ENCODE results near the gene NKAIN2. TPM values are rescaled to one million over a fixed set of nuclear protein-coding genes. Genes with fewer than 3 reads are reported as not detected.
"Not testable (repeated sequence)": the region's sequence is repeated elsewhere in the genome, so short reads cannot be mapped to it uniquely, and the experiment has no call there.

The NKAIN2 gene
- total RNA-seq, 1 experiment from 2014 or later: 2.5 TPM

- in situ Hi-C loops (cut with HindIII; ENCODE audit: low pct_unique_long_range_greater_than_20kb, low sequenced_read_pairs): no loop called here
- no peak for DNase-seq (ENCODE audit: low read depth)
These were observed 495.1 kb downstream of the NKAIN2 start for GRCh38 chr6:124298730-124299129.

- in situ Hi-C loops (cut with HindIII; ENCODE audit: low pct_unique_long_range_greater_than_20kb, low sequenced_read_pairs): not testable (repeated sequence)
These were observed 497.2 kb downstream of the NKAIN2 start for GRCh38 chr6:124300907-124301306.

GRCh38 chr6:124303971-124304370 lies 500.3 kb downstream of the NKAIN2 start:
- in situ Hi-C loops (cut with HindIII; ENCODE audit: low pct_unique_long_range_greater_than_20kb, low sequenced_read_pairs): no loop called here

More at GRCh38 chr6:124300907-124301306, 497.2 kb downstream of the NKAIN2 start:
- not testable (repeated sequence) for DNase-seq (ENCODE audit: low read depth)

GRCh38 chr6:124310139-124310538 lies 506.5 kb downstream of the NKAIN2 start:
- DNase-seq (ENCODE audit: low read depth): no peak
- in situ Hi-C loops (cut with HindIII; ENCODE audit: low pct_unique_long_range_greater_than_20kb, low sequenced_read_pairs): no loop called here

More at GRCh38 chr6:124303971-124304370, 500.3 kb downstream of the NKAIN2 start:
- DNase-seq (ENCODE audit: low read depth): no peak

DNA sequence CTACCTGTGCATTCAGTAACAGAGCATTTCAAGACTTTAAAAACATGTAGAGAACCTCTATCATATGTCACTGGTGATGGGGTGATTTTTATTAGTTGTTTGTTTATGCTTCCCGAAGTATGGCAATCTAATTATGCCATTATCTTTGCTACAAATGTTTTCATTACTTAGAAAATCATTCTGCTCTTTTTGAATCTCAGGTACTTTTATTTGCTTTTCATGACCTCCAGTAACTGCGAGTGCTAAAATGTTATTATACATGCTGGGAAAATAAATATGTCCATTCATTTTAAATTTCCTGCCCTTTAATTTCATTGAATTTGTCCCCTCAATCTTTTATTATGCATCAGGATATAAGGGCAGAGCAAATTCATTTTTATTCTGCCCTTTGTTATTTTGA lies 515.7 kb downstream of the NKAIN2 start:
- in situ Hi-C loops (cut with HindIII; ENCODE audit: low pct_unique_long_range_greater_than_20kb, low sequenced_read_pairs): no loop called here
- DNase-seq (ENCODE audit: low read depth): no peak

GRCh38 chr6:124324237-124324636 lies 520.6 kb downstream of the NKAIN2 start:
- in situ Hi-C loops (cut with HindIII; ENCODE audit: low pct_unique_long_range_greater_than_20kb, low sequenced_read_pairs): no loop called here
- DNase-seq (ENCODE audit: low read depth): no peak

GRCh38 chr6:124330197-124330596 lies 526.5 kb downstream of the NKAIN2 start:
- DNase-seq (ENCODE audit: low read depth): no peak
- in situ Hi-C loops (cut with HindIII; ENCODE audit: low pct_unique_long_range_greater_than_20kb, low sequenced_read_pairs): no loop called here

- no peak for DNase-seq (ENCODE audit: low read depth)
- in situ Hi-C loops (cut with HindIII; ENCODE audit: low pct_unique_long_range_greater_than_20kb, low sequenced_read_pairs): no loop called here
These were observed 530.7 kb downstream of the NKAIN2 start for GRCh38 chr6:124334359-124334758.

DNA sequence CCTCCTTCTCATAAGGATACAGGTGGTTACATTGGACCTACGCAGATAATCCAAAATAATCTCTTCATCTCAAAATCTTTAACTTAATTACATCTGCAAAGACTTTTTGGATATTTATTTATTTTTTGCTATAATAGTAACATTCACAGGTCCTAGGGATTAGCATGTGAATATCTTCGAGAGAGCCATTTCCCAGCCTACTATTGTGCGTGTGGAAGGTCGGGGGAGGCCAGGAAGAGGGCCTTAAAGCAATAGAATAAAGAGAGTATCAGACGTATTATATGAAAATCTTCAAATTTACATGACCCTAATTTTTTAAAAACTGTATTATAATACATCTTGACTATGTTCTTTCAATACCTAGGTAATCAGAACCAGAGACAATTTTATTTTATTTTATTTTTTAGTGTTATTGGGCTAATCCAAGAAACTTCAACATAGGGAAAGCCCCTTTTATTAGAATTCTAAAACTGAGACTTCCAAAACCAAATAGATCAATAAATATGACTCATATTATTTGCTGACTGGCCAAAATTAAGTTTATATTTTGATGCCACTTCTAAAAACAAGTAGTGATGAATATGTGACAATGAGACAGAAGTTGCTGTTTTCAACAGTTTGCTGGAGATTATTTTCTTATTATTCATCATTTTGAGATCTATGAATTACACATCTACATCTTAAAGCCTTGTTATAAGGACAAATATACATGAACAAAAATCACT lies 536.1 kb downstream of the NKAIN2 start:
- no peak for DNase-seq (ENCODE audit: low read depth)
- in situ Hi-C loops (cut with HindIII; ENCODE audit: low pct_unique_long_range_greater_than_20kb, low sequenced_read_pairs): no loop called here

GRCh38 chr6:124348339-124348738 lies 544.7 kb downstream of the NKAIN2 start:
- DNase-seq (ENCODE audit: low read depth); in situ Hi-C loops (cut with HindIII; ENCODE audit: low pct_unique_long_range_greater_than_20kb, low sequenced_read_pairs): not testable (repeated sequence)

- no peak for DNase-seq (ENCODE audit: low read depth)
- in situ Hi-C loops (cut with HindIII; ENCODE audit: low pct_unique_long_range_greater_than_20kb, low sequenced_read_pairs): no loop called here
These were observed 551.5 kb downstream of the NKAIN2 start for GRCh38 chr6:124355146-124355545.

GRCh38 chr6:124356276-124356810 lies 552.7 kb downstream of the NKAIN2 start:
- no peak for DNase-seq (ENCODE audit: low read depth)
- in situ Hi-C loops (cut with HindIII; ENCODE audit: low pct_unique_long_range_greater_than_20kb, low sequenced_read_pairs): no loop called here

DNA sequence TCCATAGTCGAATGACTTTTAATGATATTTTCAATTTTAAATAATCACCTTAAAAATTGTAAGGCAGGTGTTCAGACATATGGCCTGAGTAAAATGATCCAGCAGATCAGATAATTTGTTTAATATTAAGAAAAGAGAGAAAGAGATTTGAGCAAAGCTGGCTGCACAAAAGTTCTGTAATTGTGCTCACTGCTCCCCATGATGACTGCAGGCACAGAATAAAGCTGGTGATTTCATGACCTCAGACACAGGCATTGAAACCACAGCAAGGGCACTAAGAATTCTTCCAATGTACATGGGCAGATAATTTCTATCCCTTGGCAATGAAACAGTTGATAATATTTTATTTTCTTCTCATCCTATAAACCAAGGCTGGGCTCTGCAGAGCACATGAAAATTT lies 553.1 kb downstream of the NKAIN2 start:
- in situ Hi-C loops (cut with HindIII; ENCODE audit: low pct_unique_long_range_greater_than_20kb, low sequenced_read_pairs): no loop called here

DNA sequence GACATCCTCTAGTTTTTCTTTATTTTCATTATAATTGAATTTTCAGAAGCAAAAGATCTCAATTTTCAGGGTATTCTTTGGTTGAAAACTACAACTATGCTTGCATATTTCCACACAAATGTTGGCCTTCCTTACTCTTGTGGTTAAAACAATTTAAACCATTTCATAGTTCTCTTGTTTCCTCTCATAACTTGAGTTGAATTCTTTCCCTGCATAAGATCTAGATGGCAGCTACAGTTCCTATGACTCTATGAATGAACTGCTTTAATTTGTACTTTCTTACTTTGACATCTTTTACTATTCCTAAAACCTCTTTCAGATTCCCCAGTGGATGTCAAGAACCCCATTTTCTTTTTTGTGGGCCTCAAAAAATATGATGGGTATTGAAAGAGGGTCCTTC lies 564.5 kb downstream of the NKAIN2 start:
- no peak for DNase-seq (ENCODE audit: low read depth)
- in situ Hi-C loops (cut with HindIII; ENCODE audit: low pct_unique_long_range_greater_than_20kb, low sequenced_read_pairs): no loop called here

More for the DNA sequence above, 553.1 kb downstream of the NKAIN2 start:
- no peak for DNase-seq (ENCODE audit: low read depth)

DNA sequence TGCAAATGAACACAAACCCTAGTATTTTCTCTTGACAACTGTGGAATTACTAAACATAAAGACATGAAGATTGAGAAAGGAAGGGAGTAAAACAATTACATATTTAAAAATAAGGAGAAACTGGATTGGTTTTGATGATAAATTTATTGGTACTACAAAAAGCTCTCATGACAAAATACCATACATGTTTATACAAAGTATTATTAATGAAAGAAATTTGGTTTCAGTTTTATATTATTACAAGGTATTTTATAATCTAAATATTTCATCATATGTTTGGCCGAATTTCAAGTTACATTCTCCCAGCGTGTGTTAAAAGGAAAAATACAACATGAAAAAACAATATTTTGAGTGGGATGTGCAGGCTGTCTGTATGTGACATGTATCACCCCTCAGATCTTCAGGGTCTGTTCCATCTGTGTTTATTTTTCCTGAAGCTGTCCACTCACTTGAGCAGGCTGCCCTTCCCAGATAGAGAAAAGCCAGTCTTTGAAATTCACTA lies 568.4 kb downstream of the NKAIN2 start:
- DNase-seq (ENCODE audit: low read depth): no peak
- in situ Hi-C loops (cut with HindIII; ENCODE audit: low pct_unique_long_range_greater_than_20kb, low sequenced_read_pairs): no loop called here

- DNase-seq (ENCODE audit: low read depth): no peak
- in situ Hi-C loops (cut with HindIII; ENCODE audit: low pct_unique_long_range_greater_than_20kb, low sequenced_read_pairs): no loop called here
These were observed 569.7 kb downstream of the NKAIN2 start for GRCh38 chr6:124373386-124373785.

- in situ Hi-C loops (cut with HindIII; ENCODE audit: low pct_unique_long_range_greater_than_20kb, low sequenced_read_pairs): no loop called here
- no peak for DNase-seq (ENCODE audit: low read depth)
These were observed 585.5 kb downstream of the NKAIN2 start for GRCh38 chr6:124389127-124389526.

DNA sequence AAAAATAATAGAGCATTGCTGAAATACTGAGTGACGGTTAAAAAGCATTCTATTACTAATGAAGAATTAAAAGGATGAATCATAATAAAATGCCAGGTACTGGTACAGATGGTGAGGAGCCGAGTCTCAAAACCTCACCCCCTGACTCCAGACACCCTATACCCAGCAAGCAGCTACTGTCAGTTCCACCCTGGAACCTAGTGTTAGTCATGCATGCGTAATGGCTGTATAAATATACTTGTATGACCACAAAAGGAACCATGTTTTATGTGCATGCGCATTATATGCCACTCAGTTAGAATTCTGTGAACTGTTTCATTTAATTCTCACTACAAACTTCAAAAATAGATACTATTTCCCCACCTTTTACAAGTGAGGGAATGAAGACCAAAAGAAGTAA lies 589.9 kb downstream of the NKAIN2 start:
- no peak for DNase-seq (ENCODE audit: low read depth)

DNA sequence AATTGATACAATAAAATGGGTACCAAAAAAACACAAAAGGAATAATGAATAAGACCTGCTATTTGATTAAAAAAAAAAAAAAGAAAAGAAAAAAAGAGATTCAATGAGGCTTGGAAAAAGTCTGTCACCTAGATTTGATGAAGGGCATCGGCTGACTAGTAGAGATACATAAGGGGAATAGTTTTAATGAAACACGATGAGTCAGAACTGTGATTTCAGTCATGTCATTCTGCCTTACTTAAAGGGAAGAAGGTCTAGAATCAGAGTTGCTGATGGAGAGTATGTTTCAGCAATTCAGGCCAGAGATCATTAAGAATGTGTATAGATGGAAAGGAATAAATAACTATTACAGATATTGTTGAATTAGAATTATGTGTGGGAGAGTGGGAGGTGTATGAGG lies 592.7 kb downstream of the NKAIN2 start:
- in situ Hi-C loops (cut with HindIII; ENCODE audit: low pct_unique_long_range_greater_than_20kb, low sequenced_read_pairs): no loop called here
- DNase-seq (ENCODE audit: low read depth): no peak

More for the DNA sequence above, 589.9 kb downstream of the NKAIN2 start:
- in situ Hi-C loops (cut with HindIII; ENCODE audit: low pct_unique_long_range_greater_than_20kb, low sequenced_read_pairs): no loop called here
